Fibroblast of mammary gland (primary cell): ENCODE data around the gene ATG4D.
A peak's percentile ranks its signal among the peaks of the same experiment; 100 is the strongest.

Experiments used
- DNase-seq: peaks from one replicate; pipeline ENCODE4 v3.0.0-alpha.2; 2010; ENCODE audit warnings: low read depth
- H3K4me3 ChIP-seq: 2 replicates; pipeline ENCODE4 v1.5.1; 2011; ENCODE audit warnings: low read depth, mild to moderate bottlenecking, low read length, moderate library complexity; ENCODE audit not compliant: control insufficient read depth
- TF ChIP-seq, protein P1 (sequence below): conservative IDR thresholded peaks from 2 replicates; pipeline ENCODE4 v1.5.1; 2011; ENCODE audit warnings: low read depth, low read length, inconsistent platforms; ENCODE audit not compliant: control insufficient read depth, insufficient read depth

Gene ATG4D

DNA sequence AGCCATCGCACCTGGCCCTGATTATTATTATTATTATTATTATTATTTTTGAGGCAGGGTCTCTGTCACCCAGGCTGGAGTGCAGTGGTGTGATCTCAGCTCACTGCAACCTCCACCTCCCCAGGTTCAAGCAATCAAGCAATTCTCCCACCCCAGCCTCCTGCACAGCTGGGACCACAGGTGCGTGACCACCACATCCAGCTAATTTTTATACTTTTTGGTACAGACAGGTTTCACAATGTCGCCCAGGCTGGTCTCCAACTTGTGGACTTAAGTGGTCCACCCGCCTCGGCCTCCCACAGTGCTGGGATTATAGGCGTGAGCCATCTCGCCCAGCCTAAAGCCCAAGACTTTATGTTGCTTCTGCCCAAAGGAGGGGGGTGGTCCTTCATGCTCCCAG is 49.4 kb downstream of the ATG4D start:
- no peak for DNase-seq
- H3K4me3 ChIP-seq: no peak overlapping the region
- TF ChIP-seq, protein P1, sequence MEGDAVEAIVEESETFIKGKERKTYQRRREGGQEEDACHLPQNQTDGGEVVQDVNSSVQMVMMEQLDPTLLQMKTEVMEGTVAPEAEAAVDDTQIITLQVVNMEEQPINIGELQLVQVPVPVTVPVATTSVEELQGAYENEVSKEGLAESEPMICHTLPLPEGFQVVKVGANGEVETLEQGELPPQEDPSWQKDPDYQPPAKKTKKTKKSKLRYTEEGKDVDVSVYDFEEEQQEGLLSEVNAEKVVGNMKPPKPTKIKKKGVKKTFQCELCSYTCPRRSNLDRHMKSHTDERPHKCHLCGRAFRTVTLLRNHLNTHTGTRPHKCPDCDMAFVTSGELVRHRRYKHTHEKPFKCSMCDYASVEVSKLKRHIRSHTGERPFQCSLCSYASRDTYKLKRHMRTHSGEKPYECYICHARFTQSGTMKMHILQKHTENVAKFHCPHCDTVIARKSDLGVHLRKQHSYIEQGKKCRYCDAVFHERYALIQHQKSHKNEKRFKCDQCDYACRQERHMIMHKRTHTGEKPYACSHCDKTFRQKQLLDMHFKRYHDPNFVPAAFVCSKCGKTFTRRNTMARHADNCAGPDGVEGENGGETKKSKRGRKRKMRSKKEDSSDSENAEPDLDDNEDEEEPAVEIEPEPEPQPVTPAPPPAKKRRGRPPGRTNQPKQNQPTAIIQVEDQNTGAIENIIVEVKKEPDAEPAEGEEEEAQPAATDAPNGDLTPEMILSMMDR: no peak

DNA sequence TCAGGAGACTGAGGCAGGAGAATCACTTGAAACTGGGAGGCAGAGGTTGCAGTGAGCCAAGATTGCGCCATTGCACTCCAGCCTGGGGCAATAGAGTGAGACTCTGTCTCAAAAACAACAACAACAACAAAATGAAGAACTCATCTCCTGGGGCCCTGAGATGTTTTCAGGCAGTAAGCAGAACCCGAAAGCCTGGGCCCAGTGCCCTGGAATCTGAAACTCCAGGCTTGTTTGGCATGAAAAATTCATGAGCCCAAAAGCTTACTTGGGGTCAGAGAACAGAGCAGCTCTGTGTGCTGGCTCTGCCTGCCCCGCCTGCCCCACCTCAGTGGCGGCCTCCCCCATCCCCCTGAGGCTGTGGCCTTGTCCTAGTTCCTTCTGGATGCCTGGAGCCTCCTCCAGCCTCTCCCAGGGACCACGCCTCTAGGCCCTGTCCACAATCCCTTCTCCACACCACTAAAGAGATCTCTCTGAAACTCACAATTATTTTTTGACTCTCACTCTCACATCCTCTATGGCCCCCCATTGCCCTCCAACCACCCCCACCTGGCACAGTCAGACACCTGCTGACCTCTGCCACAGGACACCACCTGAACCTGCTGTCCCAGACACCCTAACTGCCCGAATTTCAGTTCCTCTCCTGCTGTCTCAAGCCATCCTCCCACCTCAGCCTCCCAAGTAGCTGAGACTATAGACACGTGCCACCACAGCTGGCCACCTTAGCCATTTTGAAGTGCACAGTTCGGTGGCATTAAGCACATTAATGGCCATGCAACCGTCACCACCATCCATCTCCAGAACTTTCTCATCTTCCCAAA is 50.3 kb downstream of the ATG4D start:
- DNase-seq: no peak
- TF ChIP-seq, protein P1: no peak
- no peak overlapping the region for H3K4me3 ChIP-seq

DNA sequence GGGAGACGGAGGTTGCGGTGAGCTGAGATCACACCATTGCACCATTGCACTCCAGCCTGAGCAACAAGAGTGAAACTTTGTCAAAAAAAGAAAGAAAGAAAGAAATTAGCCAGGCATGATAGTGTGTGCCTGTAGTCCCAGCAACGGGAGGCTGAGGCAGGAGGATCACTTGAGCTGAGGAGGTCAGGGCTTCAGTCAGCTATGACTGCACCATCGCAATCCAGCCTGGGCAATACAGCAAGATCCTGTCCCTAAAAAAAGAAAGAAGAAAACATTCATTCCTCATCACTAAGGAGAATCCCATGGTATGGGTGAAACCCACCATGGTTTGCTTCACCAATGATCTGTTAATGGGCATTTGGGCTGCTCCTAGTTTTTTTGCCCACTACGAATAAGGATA is 56.4 kb downstream of the ATG4D start:
- no peak for DNase-seq
- H3K4me3 ChIP-seq: no peak overlapping the region
- TF ChIP-seq, protein P1: no peak

DNA sequence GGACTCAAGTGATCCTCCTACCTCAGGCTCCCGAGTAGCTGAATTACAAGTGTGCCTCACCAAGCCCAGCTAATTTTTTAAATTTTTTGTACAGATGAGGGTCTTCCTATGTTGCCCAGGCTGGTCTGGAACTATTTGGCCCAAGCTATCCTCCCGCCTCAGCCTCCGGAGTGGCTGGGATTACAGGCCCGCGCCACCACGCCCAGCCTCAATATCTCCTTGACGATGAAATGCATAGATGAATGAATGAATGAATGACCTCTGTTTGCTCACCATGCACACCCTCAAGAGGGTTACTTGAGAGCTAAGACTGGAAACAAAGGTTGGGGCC is 58.3 kb downstream of the ATG4D start:
- H3K4me3 ChIP-seq: no peak overlapping the region
- no peak for DNase-seq
- TF ChIP-seq, protein P1: no peak

DNA sequence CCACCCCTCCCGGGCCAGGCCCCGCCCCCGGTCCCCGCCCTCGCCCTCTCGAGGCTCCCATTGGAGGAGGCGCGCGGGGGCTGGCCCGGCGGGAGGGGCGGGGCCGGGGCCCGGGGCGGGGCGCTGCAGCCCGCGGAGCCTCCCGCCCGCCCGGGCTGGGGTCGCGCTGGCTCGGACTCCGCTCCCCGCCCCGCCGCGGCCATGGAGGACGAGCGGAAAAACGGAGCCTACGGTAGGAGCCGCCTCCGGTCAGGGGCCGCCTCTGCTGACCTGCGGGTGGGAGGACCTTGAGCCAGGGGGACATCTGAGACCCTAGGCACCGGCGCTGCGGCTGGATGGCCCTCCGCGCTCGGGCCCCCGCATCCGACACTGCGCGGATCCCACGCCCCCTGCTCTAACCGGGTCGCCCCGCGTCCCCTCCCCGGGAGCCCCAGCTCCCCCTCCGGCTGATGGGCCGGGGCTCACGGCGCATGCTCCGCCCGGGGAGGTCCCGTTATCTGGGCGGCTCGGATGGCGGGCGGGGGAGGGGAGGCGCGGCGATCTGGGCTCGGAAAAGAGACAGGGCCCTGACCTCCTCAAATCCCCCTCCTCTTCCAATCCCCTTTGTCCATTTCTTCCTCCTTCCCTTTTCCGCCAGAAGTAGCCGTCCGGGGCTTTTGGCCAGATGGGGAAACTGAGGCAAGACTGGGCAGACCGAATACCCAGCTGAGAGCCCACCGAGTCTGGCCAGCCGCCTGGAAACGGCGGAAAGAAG is 58.8 kb downstream of the ATG4D start:
- TF ChIP-seq, protein P1: no peak
- H3K4me3 ChIP-seq: peak overlapping the region; percentile 86
- peak; percentile 45 for DNase-seq
